HepG2 (cell line): ENCODE measurements around the gene GSDME. TPM values are rescaled to one million over a fixed set of nuclear protein-coding genes. Genes with fewer than 3 reads are reported as not detected.

ENCODE experiments used
- ATAC-seq: fragments of 200-7000 bp; cut with Tn5 transposase; 3 replicates; pipeline ENCODE4 v1.9.1; 2020; ENCODE audit warnings: mild to moderate bottlenecking, moderate library complexity
- BruUV-seq: library from RNA; stranded (reverse); fragments of 400-500 nt; replicated peaks from 2 replicates; lab custom pipeline; 2021; lab: Mats Ljungman, UMichigan
- CTCF ChIA-PET: fragments of 300-600 bp; formaldehyde crosslinking; extraction: SDS; loops from one replicate; lab custom pipeline; 2021; ENCODE audit warnings: low total read pairs, inconsistent platforms, low intra/inter-chr PET ratio; lab: Yijun Ruan, JAX
- POLR2A ChIA-PET: fragments of 350-600 bp; sonication (Branson Sonifier 250); formaldehyde crosslinking; loops from one replicate; lab custom pipeline; 2020; ENCODE audit warnings: antibody characterized with exemption, inconsistent platforms; lab: Yijun Ruan, JAX
- DNase-seq: peaks from one replicate; pipeline ENCODE4 v3.0.0-alpha.2; 2015; ENCODE audit warnings: low spot score
- FAIRE-seq: peaks from 3 replicates; lab custom pipeline; 2011; peaks lifted over from hg19 to GRCh38; lab: Jason Lieb, UNC
- H2AFZ ChIP-seq: one replicate; pipeline ENCODE4 v1.6.1; 2011; ENCODE audit warnings: low read length, inconsistent platforms
- H3K27ac ChIP-seq: fragments of 300-600 bp; 3 replicates; pipeline ENCODE4 v1.8.0; 2011; ENCODE audit warnings: mixed run types, mild to moderate bottlenecking, mixed read lengths, low read length, inconsistent platforms; ENCODE audit not compliant: insufficient read depth; ENCODE audit errors: extremely low read length
- H3K27me3 ChIP-seq, 2 experiments: fragments of 200-600 bp in 1 of 2; 2 replicates in 1 of 2; 3 replicates in 1 of 2; pipeline versions ENCODE4 v1.6.0 to v1.8.0; 2011; ENCODE audit warnings: low read length in 2 of 2, mild to moderate bottlenecking in 2 of 2, moderate library complexity in 2 of 2, inconsistent platforms in 1 of 2; ENCODE audit not compliant: insufficient read depth in 2 of 2, control insufficient read depth in 1 of 2
- H3K36me3 ChIP-seq, 2 experiments: fragments of 200-600 bp in 1 of 2; replicated peaks in 1 of 2; 2 replicates in 1 of 2; 3 replicates in 1 of 2; pipeline versions ENCODE4 v1.5.1 to v1.8.0; 2011; ENCODE audit warnings: low read length in 2 of 2, inconsistent platforms in 1 of 2; ENCODE audit not compliant: insufficient read depth in 2 of 2, control insufficient read depth in 1 of 2
- H3K4me1 ChIP-seq: 2 replicates; pipeline ENCODE4 v1.5.1; 2012; ENCODE audit warnings: low read length, inconsistent platforms; ENCODE audit not compliant: insufficient read depth
- H3K4me2 ChIP-seq: 2 replicates; pipeline ENCODE4 v1.6.0; 2011; ENCODE audit warnings: low read depth, low read length, inconsistent platforms
- H3K4me3 ChIP-seq, 3 experiments: fragments of 200-600 bp in 1 of 3; sonication (generic), shearing (Covaris generic) in 1 of 3; replicated peaks in 1 of 3; 2 replicates each; pipeline ENCODE4 v1.5.1; 2011 to 2016; ENCODE audit warnings: low read length in 3 of 3, inconsistent platforms in 2 of 3, low read depth in 2 of 3, mild to moderate bottlenecking in 2 of 3, control low read depth in 1 of 3, mixed read lengths in 1 of 3; ENCODE audit not compliant: insufficient read depth in 1 of 3
- H3K79me2 ChIP-seq: one replicate; pipeline ENCODE4 v1.6.1; 2011; ENCODE audit warnings: low read length, inconsistent platforms; ENCODE audit not compliant: insufficient read depth
- H3K9ac ChIP-seq: 2 replicates; pipeline ENCODE4 v1.6.0; 2011; ENCODE audit warnings: mild to moderate bottlenecking, low read depth, low read length, inconsistent platforms; ENCODE audit not compliant: insufficient read depth
- H3K9me3 ChIP-seq: 2 replicates; pipeline ENCODE4 v1.5.1; 2012; ENCODE audit warnings: mild to moderate bottlenecking, low read length
- H4K20me1 ChIP-seq: 2 replicates; pipeline ENCODE4 v1.6.0; 2011; ENCODE audit warnings: inconsistent platforms, mild to moderate bottlenecking, low read length, moderate library complexity; ENCODE audit not compliant: insufficient read depth
- CREM ChIP-seq, 2 experiments: sonication (generic) in 1 of 2; formaldehyde crosslinking in 1 of 2; IDR thresholded peaks; 2 replicates each; pipeline versions ENCODE4 v1.4.0 to v1.6.1; 2016 to 2020; ENCODE audit warnings: antibody characterized with exemption in 1 of 2, mild to moderate bottlenecking in 1 of 2, missing genetic modification reagents in 1 of 2
- HIVEP1 ChIP-seq: sonication (generic); formaldehyde crosslinking; IDR thresholded peaks from 2 replicates; pipeline ENCODE4 v1.4.0; 2020; ENCODE audit warnings: mild to moderate bottlenecking, missing genetic modification reagents
- HOXA7 ChIP-seq: sonication (generic); formaldehyde crosslinking; IDR thresholded peaks from 2 replicates; pipeline ENCODE4 v1.8.1; 2022; ENCODE audit warnings: mild to moderate bottlenecking, missing genetic modification reagents, moderate library complexity
- KLF15 ChIP-seq: sonication (generic); formaldehyde crosslinking; IDR thresholded peaks from 2 replicates; pipeline ENCODE4 v1.8.1; 2023; ENCODE audit warnings: borderline replicate concordance, mild to moderate bottlenecking, inconsistent platforms, missing genetic modification reagents, mixed read lengths
- KMT2B ChIP-seq: IDR thresholded peaks from 2 replicates; pipeline ENCODE4 v1.6.1; 2016; ENCODE audit warnings: missing genetic modification reagents, missing compliant biosample characterization
- NFE2L1 ChIP-seq: sonication (generic); formaldehyde crosslinking; IDR thresholded peaks from 2 replicates; pipeline ENCODE4 v1.4.0; 2020; ENCODE audit warnings: missing genetic modification reagents, mild to moderate bottlenecking, borderline replicate concordance
- NPAS2 ChIP-seq: sonication (generic); formaldehyde crosslinking; IDR thresholded peaks from 2 replicates; pipeline ENCODE4 v1.8.0; 2022; ENCODE audit warnings: mild to moderate bottlenecking, missing genetic modification reagents, borderline replicate concordance
- RNF2 ChIP-seq: fragments of 450-650 bp; conservative IDR thresholded peaks from 2 replicates; pipeline ENCODE4 v1.6.1; 2016; ENCODE audit warnings: low read depth
- SOX5 ChIP-seq: IDR thresholded peaks from 2 replicates; pipeline ENCODE4 v1.6.1; 2016; ENCODE audit warnings: borderline replicate concordance
- TRIM24 ChIP-seq: sonication (generic); formaldehyde crosslinking; IDR thresholded peaks from 2 replicates; pipeline ENCODE4 v1.8.0; 2022; ENCODE audit warnings: mild to moderate bottlenecking, missing genetic modification reagents
- U2AF2 ChIP-seq: fragments of 200-400 bp; formaldehyde crosslinking; IDR thresholded peaks from 2 replicates; pipeline ENCODE4 v1.6.1; 2017; ENCODE audit warnings: low read depth, mild to moderate bottlenecking, low read length
- ZFP41 ChIP-seq: sonication (generic); formaldehyde crosslinking; IDR thresholded peaks from 2 replicates; pipeline ENCODE4 v1.4.0; 2020; ENCODE audit warnings: mild to moderate bottlenecking, missing genetic modification reagents, borderline replicate concordance
- ZNF143 ChIP-seq: sonication (generic); formaldehyde crosslinking; IDR thresholded peaks from 2 replicates; pipeline ENCODE4 v1.4.0; 2020; ENCODE audit warnings: missing genetic modification reagents
- ZNF441 ChIP-seq: sonication (generic); formaldehyde crosslinking; IDR thresholded peaks from 2 replicates; pipeline ENCODE4 v1.7.0; 2021; ENCODE audit warnings: missing genetic modification reagents, borderline replicate concordance
- WGBS: methylation state at CpG from one replicate; pipeline ENCODE4 v1.1.6; 2017; ENCODE audit warnings: low lambda C conversion rate; 5-methylcytosine and 5-hydroxymethylcytosine counted together
- in situ Hi-C: cut with HindIII; loops from 2 replicates; pipeline ENCODE4 v1.10.0; 2017; ENCODE audit warnings: low pct_unique_long_range_greater_than_20kb; ENCODE audit not compliant: extremely low pct_ligation_motif_present
- intact Hi-C: fragments of 100-400 bp; cut with micrococcal nuclease; formaldehyde crosslinking; loops from one replicate; pipeline ENCODE4 v1.10.0; 2022; ENCODE audit not compliant: unreplicated experiment
- polyA plus RNA-seq, 8 experiments: library from polyadenylated mRNA; depleted of rRNA in 3 of 8; stranded (reverse) in 7 of 8; unstranded in 1 of 8; fragments of >200 nt; fragmentation: Illumina TruSeq in 4 of 8; extraction: Trizol in 4 of 8; gene quantifications; 2 replicates each; pipeline versions ENCODE4 v1.2.1 to v1.2.3, GENCODE V29; 2011 to 2016; ENCODE audit warnings: low read depth in 4 of 8, missing spikeins in 1 of 8, mixed read lengths in 1 of 8; ENCODE audit not compliant: insufficient read depth in 1 of 8
- total RNA-seq, 5 experiments: library from RNA; depleted of rRNA; stranded (reverse); fragments of >200 nt; fragmentation: Illumina TruSeq; extraction: Trizol; gene quantifications; 2 replicates each; pipeline ENCODE4 v1.2.3, GENCODE V29; 2016; ENCODE audit warnings: low read depth in 1 of 5
- TF ChIP-seq, protein P1 (sequence below): IDR thresholded peaks from 2 replicates; pipeline ENCODE4 v1.4.0; 2020; ENCODE audit warnings: mild to moderate bottlenecking, missing genetic modification reagents
- TF ChIP-seq, protein P2 (sequence below): sonication (generic); formaldehyde crosslinking; IDR thresholded peaks from 2 replicates; pipeline ENCODE4 v1.4.0; 2020; ENCODE audit warnings: missing genetic modification reagents
- TF ChIP-seq, protein P3 (sequence below): sonication (generic); formaldehyde crosslinking; IDR thresholded peaks from 2 replicates; pipeline ENCODE4 v1.5.0; 2020; ENCODE audit warnings: missing genetic modification reagents, mild to moderate bottlenecking, borderline replicate concordance

Gene GSDME
- total and polyA plus RNA-seq, 2 of the 13 experiments (the other 11 are each of a cell fraction or from before 2014, with no cell fraction given): 19.2 to 28.2 TPM

DNA sequence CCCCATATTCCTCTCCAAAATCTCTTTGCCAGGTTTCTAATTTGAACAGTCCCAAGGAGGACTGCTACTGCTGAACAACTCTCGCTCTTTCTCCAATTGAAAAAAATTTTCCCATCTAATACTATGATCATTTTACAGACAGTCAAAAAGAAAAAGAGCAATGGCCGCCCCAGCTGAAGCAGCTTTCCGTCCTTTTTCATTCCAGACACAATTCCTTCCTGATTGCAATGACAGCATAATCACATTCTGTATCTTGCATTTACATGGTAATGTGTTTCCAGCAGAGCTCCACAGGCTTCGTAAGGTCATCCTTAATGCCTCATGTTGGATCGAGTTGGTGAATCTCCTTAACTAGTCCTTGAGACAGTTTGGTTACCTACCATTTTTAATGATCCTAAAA lies 45.0 kb upstream of the GSDME start (continued):
- TF ChIP-seq TRIM24 (CRISPR knock-in tag) (no peak), NPAS2 (CRISPR knock-in tag) (no peak), ZFP41 (CRISPR knock-in tag) (no peak)
- TF ChIP-seq, protein P1, sequence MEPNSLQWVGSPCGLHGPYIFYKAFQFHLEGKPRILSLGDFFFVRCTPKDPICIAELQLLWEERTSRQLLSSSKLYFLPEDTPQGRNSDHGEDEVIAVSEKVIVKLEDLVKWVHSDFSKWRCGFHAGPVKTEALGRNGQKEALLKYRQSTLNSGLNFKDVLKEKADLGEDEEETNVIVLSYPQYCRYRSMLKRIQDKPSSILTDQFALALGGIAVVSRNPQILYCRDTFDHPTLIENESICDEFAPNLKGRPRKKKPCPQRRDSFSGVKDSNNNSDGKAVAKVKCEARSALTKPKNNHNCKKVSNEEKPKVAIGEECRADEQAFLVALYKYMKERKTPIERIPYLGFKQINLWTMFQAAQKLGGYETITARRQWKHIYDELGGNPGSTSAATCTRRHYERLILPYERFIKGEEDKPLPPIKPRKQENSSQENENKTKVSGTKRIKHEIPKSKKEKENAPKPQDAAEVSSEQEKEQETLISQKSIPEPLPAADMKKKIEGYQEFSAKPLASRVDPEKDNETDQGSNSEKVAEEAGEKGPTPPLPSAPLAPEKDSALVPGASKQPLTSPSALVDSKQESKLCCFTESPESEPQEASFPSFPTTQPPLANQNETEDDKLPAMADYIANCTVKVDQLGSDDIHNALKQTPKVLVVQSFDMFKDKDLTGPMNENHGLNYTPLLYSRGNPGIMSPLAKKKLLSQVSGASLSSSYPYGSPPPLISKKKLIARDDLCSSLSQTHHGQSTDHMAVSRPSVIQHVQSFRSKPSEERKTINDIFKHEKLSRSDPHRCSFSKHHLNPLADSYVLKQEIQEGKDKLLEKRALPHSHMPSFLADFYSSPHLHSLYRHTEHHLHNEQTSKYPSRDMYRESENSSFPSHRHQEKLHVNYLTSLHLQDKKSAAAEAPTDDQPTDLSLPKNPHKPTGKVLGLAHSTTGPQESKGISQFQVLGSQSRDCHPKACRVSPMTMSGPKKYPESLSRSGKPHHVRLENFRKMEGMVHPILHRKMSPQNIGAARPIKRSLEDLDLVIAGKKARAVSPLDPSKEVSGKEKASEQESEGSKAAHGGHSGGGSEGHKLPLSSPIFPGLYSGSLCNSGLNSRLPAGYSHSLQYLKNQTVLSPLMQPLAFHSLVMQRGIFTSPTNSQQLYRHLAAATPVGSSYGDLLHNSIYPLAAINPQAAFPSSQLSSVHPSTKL (CRISPR knock-in tag): no peak

DNA sequence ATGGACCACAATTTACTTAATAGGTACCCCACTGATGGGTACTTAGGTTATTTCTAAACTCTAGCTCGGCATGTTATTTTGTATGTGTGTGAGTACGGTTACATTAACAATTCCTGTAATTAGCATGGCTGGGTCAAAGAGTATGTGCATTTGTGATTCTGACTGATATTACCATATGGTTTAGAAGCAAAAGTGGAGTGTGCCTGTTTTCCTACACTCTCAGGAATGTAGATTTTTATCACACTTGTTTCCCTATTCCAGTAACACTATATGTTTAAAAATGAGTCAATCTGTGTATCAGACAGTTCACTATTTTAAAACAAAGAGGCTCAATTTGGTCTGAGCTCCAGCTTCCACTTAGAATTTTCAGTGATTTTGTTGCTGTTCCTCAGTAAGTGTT lies 44.6 kb upstream of the GSDME start:
- no peaks in the 10 kb centered on the region for H3K79me2 ChIP-seq
- 91% methylated on average over 2 of the region's 2 CpGs for WGBS
- FAIRE-seq: no peak
- H3K27ac ChIP-seq: no peak overlapping the region
- no peak for ATAC-seq
- ChIA-PET POLR2A (no interaction called here), CTCF (no interaction called here)
- DNase-seq: no peak
- no TSS peak for BruUV-seq
- H3K9ac ChIP-seq: no peak overlapping the region
- H3K36me3 ChIP-seq: peaks cover 4 to 21% of the 10 kb centered on the region in 2 experiments; a peak in 4 of 5 replicates
- H3K4me2 ChIP-seq: no peak overlapping the region
- no peak overlapping the region for H3K4me3 ChIP-seq
- H3K27me3 ChIP-seq: no peaks in the 10 kb centered on the region
- no peaks in the 10 kb centered on the region for H3K9me3 ChIP-seq
- in situ Hi-C loops: no loop called here
- peaks cover 2% of the 10 kb centered on the region for H3K4me1 ChIP-seq
- H4K20me1 ChIP-seq: no peaks in the 10 kb centered on the region
- intact Hi-C loops: no loop called here
- no peak overlapping the region for H2AFZ ChIP-seq
- TF ChIP-seq CREM (IDR thresholded peaks at IDR 0.05) (no peak), CREM (CRISPR knock-in tag; IDR thresholded peaks at IDR 0.05) (no peak), KMT2B (CRISPR knock-in tag) (no peak), NFE2L1 (CRISPR knock-in tag) (no peak), ZNF143 (CRISPR knock-in tag) (no peak), KLF15 (no peak), HOXA7 (CRISPR knock-in tag) (no peak), RNF2 (no peak), ZNF441 (CRISPR knock-in tag) (no peak), HIVEP1 (CRISPR knock-in tag) (no peak), U2AF2 (no peak), SOX5 (CRISPR knock-in tag) (no peak)
- TF ChIP-seq, protein P2, sequence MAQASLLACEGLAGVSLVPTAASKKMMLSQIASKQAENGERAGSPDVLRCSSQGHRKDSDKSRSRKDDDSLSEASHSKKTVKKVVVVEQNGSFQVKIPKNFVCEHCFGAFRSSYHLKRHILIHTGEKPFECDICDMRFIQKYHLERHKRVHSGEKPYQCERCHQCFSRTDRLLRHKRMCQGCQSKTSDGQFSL (CRISPR knock-in tag): no peak
- TF ChIP-seq, protein P3, sequence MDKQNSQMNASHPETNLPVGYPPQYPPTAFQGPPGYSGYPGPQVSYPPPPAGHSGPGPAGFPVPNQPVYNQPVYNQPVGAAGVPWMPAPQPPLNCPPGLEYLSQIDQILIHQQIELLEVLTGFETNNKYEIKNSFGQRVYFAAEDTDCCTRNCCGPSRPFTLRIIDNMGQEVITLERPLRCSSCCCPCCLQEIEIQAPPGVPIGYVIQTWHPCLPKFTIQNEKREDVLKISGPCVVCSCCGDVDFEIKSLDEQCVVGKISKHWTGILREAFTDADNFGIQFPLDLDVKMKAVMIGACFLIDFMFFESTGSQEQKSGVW (CRISPR knock-in tag): no peak
